Activated naive CD8-positive, alpha-beta T cell treated with anti-CD3 and anti-CD28 coated beads, Interleukin-2, amount 10 ng/mL, durations not matched to agents 7 days and 5 days (primary cell): ENCODE results near the gene MAN1B1. TPM values are rescaled to one million over a fixed set of nuclear protein-coding genes. Genes with fewer than 3 reads are reported as not detected.

Source experiments
- ATAC-seq: fragments of 150-1000 bp; cut with Tn5 transposase; one replicate; pipeline ENCODE4 v1.10.0; 2021; ENCODE audit warnings: low read depth, moderate library complexity
- POLR2A ChIA-PET: fragments of 350-600 bp; sonication (Branson Sonifier 250); formaldehyde crosslinking; loops from one replicate; lab custom pipeline; 2021; ENCODE audit warnings: antibody characterized with exemption; lab: Charles Lee
- DNase-seq: peaks from one replicate; pipeline ENCODE4 v3.0.0; 2021
- H3K27ac Mint-ChIP-seq: one replicate; pipeline ENCODE4 v1.8.0; 2022; ENCODE audit warnings: mild to moderate bottlenecking, mixed read lengths
- H3K27me3 Mint-ChIP-seq: one replicate; pipeline ENCODE4 v1.8.0; 2022; ENCODE audit warnings: mild to moderate bottlenecking, moderate library complexity, mixed read lengths
- H3K36me3 Mint-ChIP-seq: one replicate; pipeline ENCODE4 v1.8.0; 2021; ENCODE audit warnings: mild to moderate bottlenecking, mixed read lengths
- H3K4me1 Mint-ChIP-seq: one replicate; pipeline ENCODE4 v1.8.0; 2021; ENCODE audit warnings: mixed read lengths
- H3K4me3 Mint-ChIP-seq: one replicate; pipeline ENCODE4 v1.8.0; 2022; ENCODE audit warnings: mild to moderate bottlenecking, moderate library complexity, mixed read lengths
- H3K9me3 Mint-ChIP-seq: one replicate; pipeline ENCODE4 v1.8.0; 2021; ENCODE audit warnings: mixed read lengths
- total RNA-seq, 2 experiments: library from RNA; stranded (reverse); gene quantifications; one replicate each; pipeline ENCODE4 v1.2.3, GENCODE V29; 2021

Gene MAN1B1
- total RNA-seq, 2 experiments from 2014 or later: 63.2 to 63.9 TPM

DNA sequence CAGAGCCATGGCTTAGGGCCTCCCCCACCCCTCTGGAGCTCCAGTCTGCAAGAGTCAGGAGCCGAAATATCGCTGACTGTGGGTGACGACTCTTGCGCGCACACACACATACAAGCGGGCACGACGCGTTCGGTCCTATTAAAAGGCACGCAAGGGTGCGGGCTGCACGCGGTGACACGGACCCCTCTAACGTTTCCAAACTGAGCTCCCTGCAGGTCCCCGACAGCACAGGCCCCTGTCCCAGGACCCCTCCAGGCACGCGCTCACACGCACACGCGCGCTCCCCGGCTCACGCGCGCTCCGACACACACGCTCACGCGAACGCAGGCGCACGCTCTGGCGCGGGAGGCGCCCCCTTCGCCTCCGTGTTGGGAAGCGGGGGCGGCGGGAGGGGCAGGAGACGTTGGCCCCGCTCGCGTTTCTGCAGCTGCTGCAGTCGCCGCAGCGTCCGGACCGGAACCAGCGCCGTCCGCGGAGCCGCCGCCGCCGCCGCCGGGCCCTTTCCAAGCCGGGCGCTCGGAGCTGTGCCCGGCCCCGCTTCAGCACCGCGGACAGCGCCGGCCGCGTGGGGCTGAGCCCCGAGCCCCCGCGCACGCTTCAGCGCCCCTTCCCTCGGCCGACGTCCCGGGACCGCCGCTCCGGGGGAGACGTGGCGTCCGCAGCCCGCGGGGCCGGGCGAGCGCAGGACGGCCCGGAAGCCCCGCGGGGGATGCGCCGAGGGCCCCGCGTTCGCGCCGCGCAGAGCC, 52.1 kb downstream of the MAN1B1 start, which contains the start of gene GRIN1:
GRIN1 (plus strand) TSS at position 433 of the 746 bp plus-strand sequence. CDS start 333 bp downstream, outside the sequence.
- H3K27ac Mint-ChIP-seq: no peak within 1 kb of the TSS
- POLR2A ChIA-PET: no interaction called here
- DNase-seq: peak; percentile 83
- no peaks in the 10 kb centered on the region for H3K36me3 Mint-ChIP-seq
- H3K27me3 Mint-ChIP-seq: peaks cover 58% of the 10 kb centered on the region
- H3K4me1 Mint-ChIP-seq: peaks cover 8% of the 10 kb centered on the region
- no peaks in the 10 kb centered on the region for H3K9me3 Mint-ChIP-seq
- no peak within 1 kb of the TSS for H3K4me3 Mint-ChIP-seq
- peak; percentile 80 for ATAC-seq

DNA sequence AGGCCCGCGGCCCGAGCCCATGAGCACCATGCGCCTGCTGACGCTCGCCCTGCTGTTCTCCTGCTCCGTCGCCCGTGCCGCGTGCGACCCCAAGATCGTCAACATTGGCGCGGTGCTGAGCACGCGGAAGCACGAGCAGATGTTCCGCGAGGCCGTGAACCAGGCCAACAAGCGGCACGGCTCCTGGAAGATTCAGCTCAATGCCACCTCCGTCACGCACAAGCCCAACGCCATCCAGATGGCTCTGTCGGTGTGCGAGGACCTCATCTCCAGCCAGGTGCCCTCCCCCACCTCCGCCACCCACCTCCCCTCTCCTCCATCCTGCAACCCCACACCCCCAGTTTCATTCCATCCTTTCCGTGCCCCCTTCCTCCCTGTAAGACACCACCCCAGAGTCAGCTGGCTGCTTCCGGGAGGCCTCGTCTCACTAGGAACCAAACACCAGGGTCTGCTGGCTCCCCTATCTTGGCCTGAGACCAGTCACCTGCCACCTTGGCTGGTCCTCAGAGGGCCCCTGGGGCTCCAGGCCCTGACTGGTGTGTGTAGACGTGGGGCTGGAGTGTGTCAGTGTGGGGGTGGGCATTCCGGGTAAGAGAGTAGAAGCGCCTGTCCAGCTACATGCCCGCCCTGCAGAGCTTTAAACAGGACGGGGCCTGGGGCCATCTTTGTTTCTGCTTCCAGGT, 52.8 kb downstream of the MAN1B1 start:
- no peak overlapping the region for H3K27ac Mint-ChIP-seq
- H3K36me3 Mint-ChIP-seq: no peaks in the 10 kb centered on the region
- H3K9me3 Mint-ChIP-seq: no peaks in the 10 kb centered on the region
- POLR2A ChIA-PET: no interaction called here
- H3K4me3 Mint-ChIP-seq: no peak overlapping the region
- peaks cover 51% of the 10 kb centered on the region for H3K27me3 Mint-ChIP-seq
- H3K4me1 Mint-ChIP-seq: peaks cover 8% of the 10 kb centered on the region
- DNase-seq (no peak), ATAC-seq (no peak)

DNA sequence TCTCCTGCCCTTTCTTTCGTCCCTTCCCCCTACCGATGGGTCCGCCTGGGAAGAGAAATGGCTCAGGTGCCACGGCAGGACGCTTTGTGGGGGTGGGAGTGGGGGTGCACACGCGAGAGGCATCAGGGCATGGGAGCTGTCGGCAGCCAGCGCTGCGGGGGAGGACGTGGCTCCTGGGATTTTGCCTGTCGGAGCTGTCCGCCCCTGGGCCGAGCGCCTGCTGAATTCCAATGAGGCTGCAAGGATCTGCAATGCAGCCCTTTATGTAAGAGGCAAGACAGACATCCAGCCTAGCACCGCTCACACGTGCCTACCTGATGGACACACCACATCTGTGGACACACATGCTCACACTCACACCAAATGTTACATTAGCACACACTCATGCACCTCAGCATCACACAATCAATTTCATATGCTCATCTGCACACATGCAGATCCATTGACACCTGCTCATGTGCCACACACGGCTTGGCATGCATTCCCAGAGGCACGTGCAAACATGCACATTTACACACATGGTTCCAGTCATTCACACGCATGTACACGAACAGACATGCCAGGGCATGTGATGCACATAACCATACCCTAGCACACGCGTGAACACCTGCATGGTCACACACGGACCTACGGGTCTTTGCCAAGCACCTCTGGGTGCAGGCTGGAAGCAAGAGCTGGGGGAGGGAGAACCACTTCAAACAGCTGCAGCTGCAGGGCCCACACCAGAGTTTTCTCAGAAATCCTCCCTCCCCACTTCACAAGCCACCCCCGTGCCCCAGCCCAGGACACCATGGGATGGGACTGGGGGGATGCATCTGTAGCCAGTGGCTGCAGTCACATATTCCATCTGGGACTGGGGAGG, 53.6 kb downstream of the MAN1B1 start:
- Mint-ChIP-seq H3K4me1 (peaks cover 8% of the 10 kb centered on the region), H3K27me3 (peaks cover 49% of the 10 kb centered on the region), H3K27ac (no peak overlapping the region), H3K9me3 (no peaks in the 10 kb centered on the region), H3K4me3 (no peak overlapping the region), H3K36me3 (no peaks in the 10 kb centered on the region)
- DNase-seq (no peak), ATAC-seq (no peak)
- POLR2A ChIA-PET: interaction anchor here (0.9 kb wide), 1 partner anchor 84 kb away, joined by 3 read pairs; no protein-coding TSS in a partner anchor

DNA sequence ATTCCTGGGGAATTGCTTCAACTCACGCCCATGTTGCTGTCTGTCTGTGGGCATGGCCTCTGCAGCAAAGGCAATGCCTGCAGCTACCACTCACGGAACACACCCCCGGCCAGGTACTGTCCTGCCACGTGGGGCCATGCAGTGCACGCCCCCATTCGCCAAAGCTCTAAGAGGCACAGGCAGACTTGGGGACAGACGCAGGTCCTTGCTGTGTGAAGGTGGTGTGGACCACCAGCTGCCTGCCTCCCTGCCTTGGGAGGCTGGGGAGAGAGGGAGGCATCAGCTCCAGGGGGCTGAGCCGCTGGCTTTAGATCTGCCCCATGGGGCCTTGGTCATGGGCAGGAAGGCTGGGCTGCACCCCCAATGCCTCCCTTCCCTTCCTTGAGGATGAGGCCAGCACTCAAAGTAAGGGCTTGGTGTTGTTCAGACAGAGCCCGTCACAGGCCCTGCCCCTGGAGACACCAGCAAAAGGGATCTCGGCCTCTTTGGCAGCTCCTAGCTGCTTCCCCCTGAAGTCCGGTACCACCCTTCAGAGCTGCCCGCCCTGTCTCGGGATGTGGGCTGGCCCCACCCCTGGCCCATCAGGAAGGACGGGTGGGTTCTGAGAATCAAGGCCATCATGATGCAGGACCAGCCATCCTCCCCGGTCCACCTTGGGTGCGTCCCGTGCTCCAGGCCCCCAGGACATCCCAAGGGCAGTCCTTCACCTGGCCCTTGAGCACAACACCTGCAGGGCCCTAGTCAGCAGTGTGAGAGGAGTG, 54.4 kb downstream of the MAN1B1 start:
- H3K27me3 Mint-ChIP-seq: peaks cover 44% of the 10 kb centered on the region
- H3K9me3 Mint-ChIP-seq: no peaks in the 10 kb centered on the region
- ATAC-seq: no peak
- no peak for DNase-seq
- no peak overlapping the region for H3K27ac Mint-ChIP-seq
- no peak overlapping the region for H3K4me3 Mint-ChIP-seq
- peaks cover 8% of the 10 kb centered on the region for H3K4me1 Mint-ChIP-seq
- POLR2A ChIA-PET: interaction anchor here (0.9 kb wide), 1 partner anchor 83 kb away, joined by 3 read pairs; no protein-coding TSS in a partner anchor
- H3K36me3 Mint-ChIP-seq: no peaks in the 10 kb centered on the region

GRCh38 chr9:137141976-137142936, 55.5 kb downstream of the MAN1B1 start:
- Mint-ChIP-seq H3K4me3 (no peak overlapping the region), H3K27ac (no peak overlapping the region), H3K27me3 (peaks cover 35% of the 10 kb centered on the region), H3K36me3 (no peaks in the 10 kb centered on the region), H3K4me1 (peaks cover 10% of the 10 kb centered on the region), H3K9me3 (no peaks in the 10 kb centered on the region)
- no peak for ATAC-seq
- POLR2A ChIA-PET: interaction anchor here (0.6 kb wide), 1 partner anchor 19 kb away, joined by 3 read pairs; no protein-coding TSS in a partner anchor
- no peak for DNase-seq

DNA sequence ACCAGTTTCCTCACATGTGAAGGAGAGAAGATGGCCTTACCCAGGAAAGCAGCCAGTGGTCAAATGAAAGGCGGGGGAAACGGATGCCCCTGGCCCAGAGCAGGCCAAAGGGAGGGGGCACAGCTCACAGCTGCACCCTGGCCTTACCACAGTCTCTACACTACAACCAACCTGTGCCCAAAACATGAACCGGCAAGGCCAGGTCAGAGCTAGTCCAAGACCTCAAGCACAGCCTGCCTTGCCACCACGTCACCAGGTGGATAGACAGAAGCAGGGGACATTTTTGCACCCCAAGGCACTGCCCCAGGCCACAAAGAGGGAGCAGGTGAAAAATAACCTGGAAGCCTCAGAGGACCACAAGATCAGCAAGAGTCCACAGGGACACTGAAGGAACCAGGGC, 56.7 kb downstream of the MAN1B1 start:
- Mint-ChIP-seq H3K9me3 (no peaks in the 10 kb centered on the region), H3K4me3 (no peak overlapping the region), H3K27ac (no peak overlapping the region), H3K4me1 (peaks cover 9% of the 10 kb centered on the region), H3K36me3 (no peaks in the 10 kb centered on the region), H3K27me3 (peaks cover 23% of the 10 kb centered on the region)
- POLR2A ChIA-PET: no interaction called here
- no peak for ATAC-seq
- DNase-seq: no peak

DNA sequence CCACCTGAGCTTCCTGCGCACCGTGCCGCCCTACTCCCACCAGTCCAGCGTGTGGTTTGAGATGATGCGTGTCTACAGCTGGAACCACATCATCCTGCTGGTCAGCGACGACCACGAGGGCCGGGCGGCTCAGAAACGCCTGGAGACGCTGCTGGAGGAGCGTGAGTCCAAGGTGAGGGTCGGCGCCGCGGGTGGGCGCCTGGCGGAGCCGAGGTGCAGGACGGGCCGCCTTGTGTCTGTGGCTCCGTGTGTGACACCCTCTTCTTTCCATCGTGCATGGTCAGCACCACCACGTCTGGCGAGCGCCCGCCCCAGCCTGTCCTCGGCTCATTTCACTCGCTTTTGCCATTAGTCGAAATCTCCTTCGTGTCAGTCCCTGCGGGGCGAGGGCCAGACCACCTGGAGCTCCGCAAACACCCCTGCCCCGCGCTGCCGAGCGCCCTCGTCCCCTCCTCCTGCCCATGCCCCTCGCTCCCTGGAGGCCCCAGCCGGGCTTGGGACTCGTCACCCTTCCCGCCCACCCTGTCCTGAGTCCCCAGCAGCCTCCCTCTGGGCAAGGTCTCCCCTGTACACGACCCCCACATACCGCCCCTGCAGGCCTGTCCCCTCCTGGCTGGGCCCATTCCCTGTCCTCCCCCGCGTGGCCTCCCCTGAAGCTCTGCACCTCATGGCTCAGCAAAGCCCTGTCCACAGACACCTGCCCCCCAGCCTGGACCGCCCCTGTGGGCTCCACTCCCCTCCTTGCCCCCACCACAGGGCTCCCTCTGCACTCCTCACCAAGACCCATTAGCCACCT, 59.1 kb downstream of the MAN1B1 start:
- DNase-seq: peak; percentile 28
- no peak for ATAC-seq
- Mint-ChIP-seq H3K4me3 (no peak overlapping the region), H3K27ac (no peak overlapping the region), H3K9me3 (no peaks in the 10 kb centered on the region), H3K27me3 (peaks cover 6% of the 10 kb centered on the region), H3K4me1 (peaks cover 4% of the 10 kb centered on the region), H3K36me3 (no peaks in the 10 kb centered on the region)
- POLR2A ChIA-PET: interaction anchor here (1.1 kb wide), 1 partner anchor 12 kb away, joined by 3 read pairs; no protein-coding TSS in a partner anchor

DNA sequence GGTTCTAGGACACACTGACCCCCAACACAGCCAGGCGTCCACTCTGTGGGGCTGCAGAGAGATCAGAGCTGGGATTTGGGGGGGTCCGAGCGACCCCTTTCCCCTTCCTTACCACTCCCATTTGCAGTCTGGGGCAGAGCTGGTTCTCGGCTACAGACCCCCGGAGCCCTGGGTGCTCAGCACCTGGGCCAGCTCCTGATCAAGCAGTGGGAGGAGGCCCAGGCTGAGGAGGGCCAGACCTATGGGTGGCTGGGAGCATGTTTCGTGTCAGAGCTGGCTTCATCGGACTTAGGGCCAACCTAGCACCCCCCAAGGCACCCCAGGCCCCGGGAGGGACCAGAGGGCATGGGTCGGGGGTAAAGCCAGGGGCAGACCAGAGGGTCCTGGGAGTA, 59.7 kb downstream of the MAN1B1 start:
- no peak overlapping the region for H3K27ac Mint-ChIP-seq
- H3K9me3 Mint-ChIP-seq: no peaks in the 10 kb centered on the region
- no peak overlapping the region for H3K4me3 Mint-ChIP-seq
- peaks cover 4% of the 10 kb centered on the region for H3K4me1 Mint-ChIP-seq
- no peak for DNase-seq
- no peaks in the 10 kb centered on the region for H3K36me3 Mint-ChIP-seq
- H3K27me3 Mint-ChIP-seq: peaks cover 2% of the 10 kb centered on the region
- POLR2A ChIA-PET: interaction anchor here (1.1 kb wide), 1 partner anchor 11 kb away, joined by 3 read pairs; no protein-coding TSS in a partner anchor
- peak; percentile 19 for ATAC-seq

DNA sequence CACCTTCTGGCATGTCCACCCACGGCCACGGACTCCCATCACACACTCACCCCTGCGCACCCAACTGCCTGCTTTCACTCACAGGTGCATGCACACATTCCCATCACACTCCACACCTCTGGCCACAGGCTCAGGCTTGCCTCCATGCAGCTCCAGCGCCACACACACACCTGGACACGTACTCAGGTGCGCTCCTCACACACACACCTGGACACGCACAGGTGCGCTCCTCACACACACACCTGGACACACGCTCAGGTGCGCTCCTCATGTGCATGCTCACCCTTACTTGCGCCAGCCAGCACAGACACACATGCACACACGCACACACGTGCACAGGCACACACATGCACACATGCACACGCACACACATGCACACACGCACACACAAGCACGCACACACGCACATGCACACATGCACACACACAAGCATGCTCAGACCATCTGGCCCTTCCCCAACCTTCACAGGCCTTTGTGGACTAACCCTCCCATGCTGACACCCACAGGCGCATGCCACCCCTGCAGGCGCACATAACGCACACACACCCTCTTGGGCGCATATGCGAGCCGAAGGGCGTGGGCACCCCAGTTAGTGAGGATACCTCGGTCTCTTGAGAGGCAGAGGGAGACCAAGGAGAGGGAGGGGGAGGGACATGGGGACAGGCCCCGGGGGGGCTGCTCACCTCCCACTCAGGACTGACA, 60.5 kb downstream of the MAN1B1 start:
- ATAC-seq (no peak), DNase-seq (no peak)
- Mint-ChIP-seq H3K4me1 (peaks cover 4% of the 10 kb centered on the region), H3K27me3 (peaks cover under 1% of the 10 kb centered on the region), H3K4me3 (no peak overlapping the region), H3K9me3 (no peaks in the 10 kb centered on the region), H3K27ac (no peak overlapping the region), H3K36me3 (no peaks in the 10 kb centered on the region)
- POLR2A ChIA-PET: interaction anchor here (1.1 kb wide), 1 partner anchor 11 kb away, joined by 3 read pairs; no protein-coding TSS in a partner anchor

DNA sequence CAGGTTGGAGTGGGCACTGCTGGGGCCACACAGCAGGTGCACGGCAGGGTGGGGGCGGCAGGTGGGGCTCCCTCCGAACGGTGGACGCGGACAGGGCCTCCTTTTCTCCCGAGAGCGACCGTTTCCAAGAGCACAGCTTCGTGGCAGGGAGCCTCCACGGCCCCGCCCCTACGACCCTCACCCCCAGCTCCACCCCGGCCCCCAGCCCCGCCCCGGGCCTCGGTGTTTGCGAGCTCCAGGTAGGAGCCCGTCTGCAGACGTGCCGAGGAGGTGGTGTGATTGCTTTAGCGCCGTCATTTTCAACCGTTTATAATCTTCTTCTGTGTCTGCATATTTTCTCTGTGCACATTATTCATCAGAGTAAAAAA, 61.0 kb downstream of the MAN1B1 start:
- no peak overlapping the region for H3K4me3 Mint-ChIP-seq
- no peaks in the 10 kb centered on the region for H3K9me3 Mint-ChIP-seq
- peaks cover 4% of the 10 kb centered on the region for H3K4me1 Mint-ChIP-seq
- no peak overlapping the region for H3K27ac Mint-ChIP-seq
- DNase-seq (no peak), ATAC-seq (no peak)
- H3K36me3 Mint-ChIP-seq: no peaks in the 10 kb centered on the region
- POLR2A ChIA-PET: no interaction called here
- no peaks in the 10 kb centered on the region for H3K27me3 Mint-ChIP-seq

DNA sequence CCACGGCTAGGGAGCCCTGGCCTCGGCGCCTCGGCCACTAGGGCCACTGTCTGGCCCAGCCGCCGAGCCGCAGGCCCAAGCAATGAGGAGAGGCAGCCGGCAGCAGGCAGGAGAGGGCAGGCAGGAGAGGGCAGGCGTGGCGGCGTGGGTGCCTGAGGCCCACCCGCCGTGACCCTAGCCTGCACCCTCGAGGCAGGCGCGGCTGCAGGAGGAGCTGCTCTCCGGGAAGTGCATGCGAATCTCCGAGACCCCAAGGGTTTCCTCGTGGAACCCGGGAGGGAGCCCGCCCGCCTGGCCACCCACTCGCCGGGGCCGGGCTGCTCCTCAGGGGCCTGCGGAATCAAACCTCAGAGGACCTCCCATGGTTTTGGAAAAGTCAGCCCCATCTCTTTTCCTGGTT, 61.5 kb downstream of the MAN1B1 start:
- no peak for ATAC-seq
- H3K27ac Mint-ChIP-seq: no peak overlapping the region
- no peaks in the 10 kb centered on the region for H3K27me3 Mint-ChIP-seq
- H3K4me3 Mint-ChIP-seq: no peak overlapping the region
- DNase-seq: no peak
- H3K4me1 Mint-ChIP-seq: peaks cover 4% of the 10 kb centered on the region
- H3K36me3 Mint-ChIP-seq: no peaks in the 10 kb centered on the region
- no peaks in the 10 kb centered on the region for H3K9me3 Mint-ChIP-seq
- POLR2A ChIA-PET: no interaction called here
